Testis (tissue), 3 donors: ENCODE results near the gene PSRC1. TPM values are rescaled to one million over a fixed set of nuclear protein-coding genes. Genes with fewer than 3 reads are reported as not detected.
A peak's percentile ranks its signal among the peaks of the same experiment; 100 is the strongest.

Source experiments
- DNase-seq: peaks from one replicate; pipeline ENCODE4 v3.0.0-alpha.2; 2019
- H3K27ac ChIP-seq, 2 donors: fragments of 200-600 bp; sonication (generic); one replicate each; pipeline ENCODE4 v1.5.1; 2019
- H3K27me3 ChIP-seq: fragments of 200-600 bp; sonication (generic); one replicate; pipeline ENCODE4 v1.5.1; 2019
- H3K36me3 ChIP-seq: fragments of 200-600 bp; sonication (generic); one replicate; pipeline ENCODE4 v1.5.1; 2017; ENCODE audit warnings: low read depth; ENCODE audit errors: missing control alignments
- H3K4me1 ChIP-seq: fragments of 200-600 bp; sonication (generic); one replicate; pipeline ENCODE4 v1.5.1; 2019
- H3K4me3 ChIP-seq, 2 donors: fragments of 200-600 bp; sonication (generic); one replicate each; pipeline ENCODE4 v1.5.1; 2017 to 2019
- H3K9me3 ChIP-seq: fragments of 200-600 bp; sonication (generic); one replicate; pipeline ENCODE4 v1.5.1; 2017
- POLR2A ChIP-seq: fragments of 450-650 bp; IDR thresholded peaks from one replicate; pipeline ENCODE4 v1.6.1; 2017; ENCODE audit warnings: antibody characterized with exemption, mild to moderate bottlenecking, moderate library complexity
- WGBS, 2 donors: methylation state at CpG; one replicate each; pipeline ENCODE4 v1.1.5; 2018; 5-methylcytosine and 5-hydroxymethylcytosine counted together
- intact Hi-C: fragments of 100-400 bp; cut with DNase I; formaldehyde crosslinking; loops from one replicate; pipeline ENCODE4 v1.15.1; 2023; ENCODE audit warnings: low total_unique reads
- polyA plus RNA-seq: library from polyadenylated mRNA; stranded (reverse); fragments of 350-450 nt; fragmentation: Illumina TruSeq; extraction: RNeasy Lipid Tissue Mini Kit (QIAGEN cat#74804); gene quantifications from one replicate; pipeline ENCODE4 v1.2.3, GENCODE V29; 2014; ENCODE audit warnings: low read depth, low replicate concordance; ENCODE audit not compliant: insufficient read depth
- total RNA-seq, 2 donors: library from RNA; depleted of rRNA; stranded (reverse); fragments of >200 nt; gene quantifications; one replicate each; pipeline ENCODE4 v1.2.3, GENCODE V29; 2016
- TF ChIP-seq, protein P1 (sequence below), 3 experiments: fragments of 450-650 bp in 2 of 3; fragments of 200-600 bp in 1 of 3; sonication (generic) in 1 of 3; IDR thresholded peaks; one replicate each; pipeline ENCODE4 v1.5.1; 2016 to 2019; ENCODE audit warnings: antibody characterized with exemption in 3 of 3, mild to moderate bottlenecking in 2 of 3, moderate library complexity in 1 of 3

PSRC1 gene
- total and polyA plus RNA-seq, 3 donors from 2014 or later, result 24.0 to 48.9 (median 34.0) TPM

- TF ChIP-seq, protein P1, sequence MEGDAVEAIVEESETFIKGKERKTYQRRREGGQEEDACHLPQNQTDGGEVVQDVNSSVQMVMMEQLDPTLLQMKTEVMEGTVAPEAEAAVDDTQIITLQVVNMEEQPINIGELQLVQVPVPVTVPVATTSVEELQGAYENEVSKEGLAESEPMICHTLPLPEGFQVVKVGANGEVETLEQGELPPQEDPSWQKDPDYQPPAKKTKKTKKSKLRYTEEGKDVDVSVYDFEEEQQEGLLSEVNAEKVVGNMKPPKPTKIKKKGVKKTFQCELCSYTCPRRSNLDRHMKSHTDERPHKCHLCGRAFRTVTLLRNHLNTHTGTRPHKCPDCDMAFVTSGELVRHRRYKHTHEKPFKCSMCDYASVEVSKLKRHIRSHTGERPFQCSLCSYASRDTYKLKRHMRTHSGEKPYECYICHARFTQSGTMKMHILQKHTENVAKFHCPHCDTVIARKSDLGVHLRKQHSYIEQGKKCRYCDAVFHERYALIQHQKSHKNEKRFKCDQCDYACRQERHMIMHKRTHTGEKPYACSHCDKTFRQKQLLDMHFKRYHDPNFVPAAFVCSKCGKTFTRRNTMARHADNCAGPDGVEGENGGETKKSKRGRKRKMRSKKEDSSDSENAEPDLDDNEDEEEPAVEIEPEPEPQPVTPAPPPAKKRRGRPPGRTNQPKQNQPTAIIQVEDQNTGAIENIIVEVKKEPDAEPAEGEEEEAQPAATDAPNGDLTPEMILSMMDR (IDR thresholded peaks at IDR 0.05), result no peak
- TF ChIP-seq POLR2A, result no peak
- peak overlapping the region; percentile 70 to 79 for H3K27ac ChIP-seq
- H3K27me3 ChIP-seq, result no peaks in the 10 kb centered on the region
- H3K36me3 ChIP-seq, result no peaks in the 10 kb centered on the region
- 32 to 44% methylated on average over 7 to 8 of the region's 8 CpGs for WGBS, 2 donors
- no peaks in the 10 kb centered on the region for H3K9me3 ChIP-seq
- no peak overlapping the region for H3K4me3 ChIP-seq
- H3K4me1 ChIP-seq, result peaks cover 63% of the 10 kb centered on the region
- peak; percentile 69 for DNase-seq
- intact Hi-C loops, result loop anchor here (10.0 kb wide), 1 partner anchor 80 kb away; no protein-coding TSS in a partner anchor
Measured at GRCh38 chr1:109304226-109304920, 21.4 kb upstream of the PSRC1 start.

GRCh38 chr1:109301874-109302273 is 18.9 kb upstream of the PSRC1 start:
- no peak overlapping the region for H3K27ac ChIP-seq
- WGBS, 2 donors, result 77 to 92% methylated on average over 5 of the region's 5 CpGs
- no peak for DNase-seq
- no peaks in the 10 kb centered on the region for H3K9me3 ChIP-seq
- intact Hi-C loops, result loop anchor here (10.0 kb wide), 1 partner anchor 83 kb away; no protein-coding TSS in a partner anchor
- no peaks in the 10 kb centered on the region for H3K36me3 ChIP-seq
- peaks cover 75% of the 10 kb centered on the region for H3K4me1 ChIP-seq
- TF ChIP-seq POLR2A, result no peak
- TF ChIP-seq, protein P1 (IDR thresholded peaks at IDR 0.05), result no peak
- H3K27me3 ChIP-seq, result no peaks in the 10 kb centered on the region
- H3K4me3 ChIP-seq, result no peak overlapping the region

GRCh38 chr1:109300650-109301151 is 17.8 kb upstream of the PSRC1 start:
- Histone ChIP-seq H3K36me3 (no peaks in the 10 kb centered on the region), H3K27me3 (no peaks in the 10 kb centered on the region), H3K27ac (peak overlapping the region; percentile 87 to 89), H3K4me1 (peaks cover 63% of the 10 kb centered on the region), H3K9me3 (no peaks in the 10 kb centered on the region), H3K4me3 (no peak overlapping the region)
- intact Hi-C loops, result loop anchor here (10.0 kb wide), 1 partner anchor 84 kb away; no protein-coding TSS in a partner anchor
- DNase-seq, result no peak
- TF ChIP-seq, protein P1 (IDR thresholded peaks at IDR 0.05), result no peak
- TF ChIP-seq POLR2A, result no peak
- WGBS, 2 donors, result 72 to 73% methylated on average over 15 to 16 of the region's 16 CpGs

- no peaks in the 10 kb centered on the region for H3K27me3 ChIP-seq
Measured at GRCh38 chr1:109299558-109300343, 16.8 kb upstream of the PSRC1 start.

More at GRCh38 chr1:109299558-109300343, 16.8 kb upstream of the PSRC1 start:
- DNase-seq, result peak; percentile 83
- H3K36me3 ChIP-seq, result no peaks in the 10 kb centered on the region
- intact Hi-C loops, result loop anchor here (10.0 kb wide), 1 partner anchor 85 kb away; no protein-coding TSS in a partner anchor
- H3K9me3 ChIP-seq, result no peaks in the 10 kb centered on the region
- H3K27ac ChIP-seq, result peak overlapping the region; percentile 87 to 89
- H3K4me3 ChIP-seq, result no peak overlapping the region
- TF ChIP-seq, protein P1 (IDR thresholded peaks at IDR 0.05), result no peak
- TF ChIP-seq POLR2A, result no peak
- WGBS, 2 donors, result 57 to 67% methylated on average over 18 to 20 of the region's 20 CpGs
- peaks cover 54% of the 10 kb centered on the region for H3K4me1 ChIP-seq
